ENCODE measurements around the gene TTC13. TPM values are rescaled to one million over a fixed set of nuclear protein-coding genes. Genes with fewer than 3 reads are reported as not detected.
A peak's percentile ranks its signal among the peaks of the same experiment; 100 is the strongest.

Gene TTC13
- total and polyA plus RNA-seq, 2 of the 4 experiments (the other 2 are of a cell fraction) = 6.1 to 9.1 TPM

DNA sequence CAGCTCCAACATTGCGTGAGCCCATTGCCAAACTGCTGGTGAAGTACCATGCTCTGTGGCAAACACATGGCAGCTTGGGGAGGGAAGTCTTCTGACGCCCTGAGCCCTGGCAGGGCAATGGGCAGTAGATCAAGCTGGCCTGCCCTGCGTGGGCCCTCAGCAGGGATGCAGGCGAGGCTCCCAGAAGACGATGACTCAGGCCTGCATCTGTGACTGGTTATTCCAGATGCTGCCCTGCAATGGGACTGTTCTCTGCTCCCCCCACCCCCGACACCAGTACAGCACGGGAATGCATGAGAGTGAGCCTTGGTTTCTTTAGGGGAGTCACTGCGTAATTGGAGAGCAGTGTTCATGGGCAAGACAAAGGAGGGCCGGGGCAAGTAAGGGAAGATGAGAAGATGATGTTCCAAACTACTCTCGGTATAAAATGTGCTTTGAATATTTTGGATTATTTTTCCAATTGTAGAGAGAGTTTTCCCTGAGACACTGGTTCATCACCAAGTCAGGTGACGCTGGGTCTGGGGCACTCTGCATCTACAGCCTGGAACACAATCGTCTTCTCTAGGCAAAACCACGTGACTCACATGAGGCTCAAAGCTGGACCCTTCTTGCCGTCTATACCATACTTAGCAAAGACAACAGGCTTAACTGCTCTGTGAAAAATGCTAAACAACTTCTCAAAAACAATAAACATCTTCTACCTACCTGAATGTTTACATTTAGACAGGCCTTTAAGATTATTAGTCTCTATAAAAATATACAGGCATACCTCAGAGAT is 101.3 kb downstream of the TTC13 start:
- Histone ChIP-seq H2AK9ac (replicated peaks; ENCODE audit: low read depth, low read length, poor library complexity) (peak overlapping the region; percentile 66), H2AK5ac (ENCODE audit: low read depth, low read length) (peak overlapping the region; percentile 97), H2BK20ac (ENCODE audit: low read depth, low read length) (peak overlapping the region; percentile 92), H3K27ac (ENCODE audit: insufficient read depth, low read length) (peak overlapping the region; percentile 60; the same call in 1 of the 2 replicates), H3K14ac (replicated peaks; ENCODE audit: low read depth, low read length) (peak overlapping the region; percentile 63), H4K8ac (ENCODE audit: low read depth in 2 of 2, low read length in 2 of 2) (peak overlapping the region; percentile 57 to 80), H4K91ac (ENCODE audit: insufficient read depth, low read depth, low read length) (peak overlapping the region; percentile 90), H4K5ac (ENCODE audit: low read depth, low read length) (peak overlapping the region; percentile 86), H3K9me3 (ENCODE audit: control insufficient read depth, insufficient read depth, low read length) (no peaks in the 10 kb centered on the region), H3K18ac (ENCODE audit: low read depth, low read length) (peak overlapping the region; percentile 95), H3K4me1 (ENCODE audit: control insufficient read depth, insufficient read depth, low read length) (peaks cover 28% of the 10 kb centered on the region), H3K4me2 (ENCODE audit: low read depth, low read length) (no peak overlapping the region), H2AFZ (replicated peaks; ENCODE audit: low read length, poor library complexity) (peak overlapping the region; percentile 70), H3K23ac (ENCODE audit: low read depth, low read length) (0 out of 2 replicates have a peak overlapping the region, but pooled peaks have one; percentile 28), H2BK15ac (ENCODE audit: low read depth, low read length) (peak overlapping the region; percentile 77), H3K4me3 (ENCODE audit: insufficient read depth, low read depth, low read length) (no peak overlapping the region), H2BK120ac (ENCODE audit: low read depth, low read length) (peak overlapping the region; percentile 96), H3K4ac (ENCODE audit: low read depth, low read length) (peak overlapping the region; percentile 94), H3K27me3 (ENCODE audit: control insufficient read depth, insufficient read depth, low read length) (no peaks in the 10 kb centered on the region), H3K9ac (ENCODE audit: low read depth, low read length) (no peak overlapping the region), H2BK5ac (ENCODE audit: low read depth, low read length, poor library complexity, severe bottlenecking) (peak overlapping the region; percentile 95), H3K56ac (ENCODE audit: extremely low read depth, insufficient read depth, low read length) (no peak overlapping the region), H3K9me1 (ENCODE audit: insufficient read depth, low read length) (peaks cover 15% of the 10 kb centered on the region), H3K79me1 (ENCODE audit: low read depth in 1 of 2, low read length in 2 of 2) (no peaks in the 10 kb centered on the region), H4K20me1 (ENCODE audit: insufficient read depth, low read length) (no peaks in the 10 kb centered on the region), H3K36me3 (ENCODE audit: control insufficient read depth, insufficient read depth, low read length) (no peaks in the 10 kb centered on the region)
- in situ Hi-C loops (cut with MboI; ENCODE audit: low sequenced_read_pairs) (no loop called here), dilution Hi-C loops (cut with HindIII; ENCODE audit: low sequenced_read_pairs, unreplicated experiment) (no loop called here), intact Hi-C loops (cut with micrococcal nuclease) (no loop called here)
- ChIA-PET CTCF (interaction anchor here (0.9 kb wide), 1 partner anchor 9 kb away, joined by 4 read pairs; no protein-coding TSS in a partner anchor), POLR2A (ENCODE audit: unreplicated experiment) (no interaction called here)
- 60% methylated on average over 3 of the region's 14 CpGs; no CpG with 5 or more reads in 1 of the 2 experiments for WGBS, 2 experiments (ENCODE audit: extremely low coverage in 2 of 2, insufficient read length in 1 of 2)
- DNase-seq (peak; percentile 84), ATAC-seq (ENCODE audit: low read depth) (peak; percentile 81)
- no TSS peak for BruUV-seq (replicated peaks)
- TF ChIP-seq BHLHE40 (IDR thresholded peaks at IDR 0.05; ENCODE audit: low read depth, low read length) (peak; percentile 39; the same call in 1 of the 2 replicates), FOS (IDR thresholded peaks at IDR 0.05; ENCODE audit: low read depth, low read length) (peak; percentile 67; the same call in 1 of the 2 replicates), SMC3 (IDR thresholded peaks at IDR 0.05; ENCODE audit: low read depth, low read length) (no peak)
